T-helper 1 cell treated with Interleukin-12 subunit alpha and Interleukin-12 subunit beta and Interleukin-4 antibody, amounts not matched to agents 30 ng/mL and 1 ng/mL, for 36 hours (primary cell): ENCODE results near the gene TRIM9. TPM values are rescaled to one million over a fixed set of nuclear protein-coding genes. Genes with fewer than 3 reads are reported as not detected.

Source experiments
- intact Hi-C: fragments of 100-400 bp; cut with micrococcal nuclease; formaldehyde crosslinking; loops from one replicate; pipeline ENCODE4 v1.15.1; 2024
- total RNA-seq: library from RNA; stranded (reverse); gene quantifications from 2 replicates; pipeline ENCODE4 v1.2.3, GENCODE V29; 2022

TRIM9 gene
- total RNA-seq, 1 donor from 2014 or later, result 0.22 TPM

- intact Hi-C loops, result no loop called here
Observed at GRCh38 chr14:50970886-50971781, 123.8 kb downstream of the TRIM9 start.

GRCh38 chr14:50967790-50968189 is 127.1 kb downstream of the TRIM9 start:
- intact Hi-C loops, result no loop called here

- intact Hi-C loops, result no loop called here
Observed at GRCh38 chr14:50967103-50967502, 127.8 kb downstream of the TRIM9 start.

- intact Hi-C loops, result no loop called here
Observed at GRCh38 chr14:50964683-50965390, 130.1 kb downstream of the TRIM9 start.

- intact Hi-C loops, result no loop called here
Observed at GRCh38 chr14:50963919-50964318, 131.0 kb downstream of the TRIM9 start.

GRCh38 chr14:50961605-50962221 is 133.2 kb downstream of the TRIM9 start:
- intact Hi-C loops, result no loop called here

GRCh38 chr14:50957296-50957695 is 137.6 kb downstream of the TRIM9 start:
- intact Hi-C loops, result loop anchor here (10.0 kb wide), 1 partner anchor 268 kb away; no protein-coding TSS in a partner anchor

- intact Hi-C loops, result loop anchor here (10.0 kb wide), 1 partner anchor 268 kb away; no protein-coding TSS in a partner anchor
Observed at GRCh38 chr14:50956421-50956820, 138.5 kb downstream of the TRIM9 start.

- intact Hi-C loops, result loop anchor here (10.0 kb wide), 1 partner anchor 269 kb away; no protein-coding TSS in a partner anchor
Observed at GRCh38 chr14:50955373-50956043, 139.4 kb downstream of the TRIM9 start.

GRCh38 chr14:50954811-50955372 is 140.0 kb downstream of the TRIM9 start:
- intact Hi-C loops, result loop anchor here (1.0 to 10.0 kb wide), 2 partner anchors 270 to 825 kb away; no protein-coding TSS in a partner anchor

GRCh38 chr14:50953502-50953901 is 141.4 kb downstream of the TRIM9 start:
- intact Hi-C loops, result loop anchor here (10.0 kb wide), 1 partner anchor 271 kb away; no protein-coding TSS in a partner anchor

GRCh38 chr14:50951032-50951431 is 143.9 kb downstream of the TRIM9 start:
- intact Hi-C loops, result loop anchor here (10.0 kb wide), 1 partner anchor 274 kb away; no protein-coding TSS in a partner anchor

- intact Hi-C loops, result no loop called here
Observed at GRCh38 chr14:50948205-50948604, 146.7 kb downstream of the TRIM9 start.

- intact Hi-C loops, result no loop called here
Observed at GRCh38 chr14:50947446-50947845, 147.5 kb downstream of the TRIM9 start.

GRCh38 chr14:50946234-50946935 is 148.5 kb downstream of the TRIM9 start:
- intact Hi-C loops, result no loop called here

GRCh38 chr14:50944647-50945413 is 150.1 kb downstream of the TRIM9 start:
- intact Hi-C loops, result no loop called here

GRCh38 chr14:50943943-50944646 is 150.8 kb downstream of the TRIM9 start, which contains the start of gene PYGL:
Gene PYGL (minus strand): TSS chr14:50944483. CDS start chr14:50944403, 80 bp downstream.
- intact Hi-C loops, result no loop called here

GRCh38 chr14:50943261-50943942 is 151.5 kb downstream of the TRIM9 start:
- intact Hi-C loops, result no loop called here
